Fibroblast of lung (primary cell): ENCODE data around the gene CDKAL1.

Source experiments
- EZH2 ChIP-seq: IDR thresholded peaks from 2 replicates; pipeline ENCODE4 v1.5.1; 2012; ENCODE audit warnings: low read length, control low read depth, mild to moderate bottlenecking; ENCODE audit errors: missing control alignments
- TF ChIP-seq, protein P1 (sequence below), 2 donors: IDR thresholded peaks in 1 of 2; conservative IDR thresholded peaks in 1 of 2; 1 replicate in 1 of 2; 2 replicates in 1 of 2; pipeline ENCODE4 v1.5.1; 2011 to 2012; ENCODE audit warnings: low read length in 2 of 2, control low read depth in 1 of 2, inconsistent platforms in 1 of 2, low read depth in 1 of 2, mild to moderate bottlenecking in 1 of 2

DNA sequence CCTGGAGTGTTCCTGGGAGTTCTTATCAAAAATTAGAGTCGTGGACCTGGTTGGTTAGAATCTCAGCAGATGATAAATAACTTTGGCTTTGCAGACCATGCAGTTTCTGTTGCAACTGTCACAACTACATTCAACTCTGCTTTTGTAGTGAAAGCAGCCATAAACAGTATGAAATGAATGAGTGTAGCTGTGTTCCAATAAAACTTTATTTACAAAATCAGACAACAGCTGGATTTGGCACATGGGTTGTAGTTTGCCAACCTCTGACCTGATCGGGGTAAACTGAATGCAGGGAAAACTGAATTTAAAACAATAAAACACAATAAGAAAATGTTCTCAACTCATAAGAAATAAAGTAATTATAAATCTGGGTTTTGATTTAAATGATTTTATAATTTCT lies 513.8 kb downstream of the CDKAL1 start:
- TF ChIP-seq, protein P1, sequence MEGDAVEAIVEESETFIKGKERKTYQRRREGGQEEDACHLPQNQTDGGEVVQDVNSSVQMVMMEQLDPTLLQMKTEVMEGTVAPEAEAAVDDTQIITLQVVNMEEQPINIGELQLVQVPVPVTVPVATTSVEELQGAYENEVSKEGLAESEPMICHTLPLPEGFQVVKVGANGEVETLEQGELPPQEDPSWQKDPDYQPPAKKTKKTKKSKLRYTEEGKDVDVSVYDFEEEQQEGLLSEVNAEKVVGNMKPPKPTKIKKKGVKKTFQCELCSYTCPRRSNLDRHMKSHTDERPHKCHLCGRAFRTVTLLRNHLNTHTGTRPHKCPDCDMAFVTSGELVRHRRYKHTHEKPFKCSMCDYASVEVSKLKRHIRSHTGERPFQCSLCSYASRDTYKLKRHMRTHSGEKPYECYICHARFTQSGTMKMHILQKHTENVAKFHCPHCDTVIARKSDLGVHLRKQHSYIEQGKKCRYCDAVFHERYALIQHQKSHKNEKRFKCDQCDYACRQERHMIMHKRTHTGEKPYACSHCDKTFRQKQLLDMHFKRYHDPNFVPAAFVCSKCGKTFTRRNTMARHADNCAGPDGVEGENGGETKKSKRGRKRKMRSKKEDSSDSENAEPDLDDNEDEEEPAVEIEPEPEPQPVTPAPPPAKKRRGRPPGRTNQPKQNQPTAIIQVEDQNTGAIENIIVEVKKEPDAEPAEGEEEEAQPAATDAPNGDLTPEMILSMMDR (conservative IDR thresholded peaks at IDR 0.05 in 1 of 2, IDR thresholded peaks at IDR 0.05 in 1 of 2; ENCODE audit: low read depth in 1 of 2, low read length in 2 of 2): no peak
- no peak for TF ChIP-seq EZH2
